ENCODE results near the gene PANK4.

DNA sequence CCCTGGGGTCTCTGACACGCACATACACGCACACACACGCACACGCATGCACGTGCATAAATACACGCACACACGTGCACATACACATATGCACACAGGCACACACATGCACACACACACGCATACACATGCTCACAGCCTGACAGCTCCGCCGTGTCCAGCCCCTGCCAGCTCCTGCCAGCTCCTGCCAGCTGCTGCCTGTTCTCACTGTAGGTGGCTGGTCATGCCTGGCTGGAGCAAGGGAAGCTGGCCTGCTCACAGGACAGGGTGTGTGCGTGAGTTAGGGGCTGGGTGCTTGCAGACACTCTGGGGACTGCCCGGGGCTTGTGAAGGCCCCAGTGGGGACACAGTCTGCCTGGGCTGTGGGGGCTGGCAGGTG, 45.4 kb downstream of the PANK4 start:
- TF ChIP-seq GATA3 (IDR thresholded peaks at IDR 0.05; ENCODE audit: low read depth, low read length) (no peak), GATA2 (IDR thresholded peaks at IDR 0.05; ENCODE audit: low read depth, low read length) (no peak)

All from SH-SY5Y (cell line).